NCI-H345 treated with DMSO at 0.1 percent for 48 hours (cell line): Measurements from ENCODE around the gene GLCE.

Source experiments
- DNase-seq: peaks from one replicate; lab custom pipeline; 2025; ENCODE audit not compliant: unreplicated experiment; lab: John Stamatoyannopoulos, UW

The GLCE gene

DNA sequence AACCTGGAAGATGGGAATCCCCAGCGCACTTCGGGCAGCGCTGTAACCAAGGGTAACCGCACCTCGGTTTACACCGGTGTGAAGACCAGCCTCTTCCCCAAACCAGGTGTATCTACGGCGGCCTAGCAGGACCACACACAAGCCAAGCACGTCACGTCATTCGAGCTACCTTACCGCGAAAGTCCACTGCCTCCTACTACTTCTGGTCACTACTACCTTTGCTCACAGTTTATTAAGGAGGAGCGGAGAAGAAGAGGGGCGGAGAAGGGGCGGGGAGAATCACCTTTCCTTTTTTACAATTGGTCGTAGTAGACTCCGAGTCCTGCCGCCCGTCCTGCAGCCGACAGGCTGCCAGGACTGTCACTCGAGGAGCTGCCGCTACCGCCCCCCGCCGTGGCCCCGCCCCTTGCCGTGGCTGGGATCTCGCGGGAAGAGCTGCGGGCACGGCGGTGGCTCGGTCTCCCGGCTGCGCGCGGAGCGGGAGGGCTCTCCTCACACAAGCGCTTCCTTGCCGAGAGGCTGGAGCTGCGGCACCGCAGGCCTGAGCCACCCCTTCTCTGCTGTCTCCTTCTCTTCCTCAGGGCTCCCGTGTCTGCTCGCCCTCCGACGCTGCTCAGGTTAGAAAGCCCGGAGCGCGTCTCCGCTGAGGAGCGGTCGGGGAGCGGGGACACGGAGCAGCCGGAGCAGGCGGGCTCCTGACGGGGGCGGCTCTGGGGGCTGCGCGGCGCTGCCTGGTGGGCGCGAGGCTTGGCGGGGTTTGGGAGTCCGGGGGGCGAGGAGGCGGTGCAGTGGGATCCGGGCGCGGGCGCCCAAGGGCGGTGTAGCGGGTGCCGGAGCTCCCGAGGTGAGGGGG lies at the start of gene GLCE:
Gene GLCE (plus strand): TSS at position 495 of the 853 bp plus-strand sequence. CDS start 95,172 bp downstream, outside the sequence.
- DNase-seq = peak; percentile 66

GRCh38 chr15:69114331-69114928 lies 46.0 kb upstream of the GLCE start:
- no peak for DNase-seq

GRCh38 chr15:69115031-69115430 lies 45.4 kb upstream of the GLCE start:
- DNase-seq = no peak

DNA sequence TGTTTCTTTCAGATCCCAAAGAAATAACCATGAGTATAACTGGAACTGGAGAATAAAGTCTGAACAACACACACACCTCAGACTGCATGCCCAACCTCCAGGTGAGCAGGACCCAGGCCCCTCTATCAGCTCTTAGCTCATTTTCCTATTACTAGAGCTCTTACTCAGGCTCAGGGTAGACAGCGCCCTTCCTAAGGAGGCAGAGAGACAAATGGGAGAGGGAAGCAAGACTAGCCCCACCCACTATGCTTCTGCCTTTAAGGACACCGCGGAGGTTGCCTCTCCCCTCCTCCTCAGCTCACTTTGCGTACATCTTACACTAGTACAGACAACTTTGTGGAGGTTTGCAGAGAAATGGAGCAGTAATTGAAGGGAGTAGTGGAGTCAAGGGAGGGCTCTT lies 44.0 kb upstream of the GLCE start:
- no peak for DNase-seq

DNA sequence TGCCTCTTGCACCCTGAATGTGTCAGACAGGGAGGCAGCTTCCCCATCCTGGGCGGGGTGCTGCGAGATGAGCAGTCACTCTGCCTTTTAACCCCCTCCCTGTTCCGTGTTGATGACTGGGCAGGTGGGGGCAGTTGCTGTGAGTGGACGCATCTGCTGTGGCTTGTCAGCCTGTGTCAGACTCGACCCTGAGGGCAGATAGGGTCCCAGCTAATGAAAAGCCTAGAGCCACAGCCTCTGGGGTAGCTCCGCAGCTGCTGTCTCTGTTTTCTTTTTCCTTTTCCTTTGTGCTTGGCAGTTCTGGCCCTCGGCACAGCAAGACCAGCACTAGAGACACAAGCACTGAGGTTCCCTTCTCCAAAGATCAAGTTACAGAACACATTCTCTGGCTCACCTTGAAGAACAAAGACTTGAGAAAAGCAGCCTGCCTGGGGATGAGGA lies 43.0 kb upstream of the GLCE start:
- DNase-seq = no peak

GRCh38 chr15:69118089-69118488 lies 42.3 kb upstream of the GLCE start:
- no peak for DNase-seq

GRCh38 chr15:69119001-69119400 lies 41.4 kb upstream of the GLCE start:
- DNase-seq = no peak

GRCh38 chr15:69119683-69120395 lies 40.6 kb upstream of the GLCE start:
- DNase-seq = no peak

- DNase-seq = no peak
These were observed 39.7 kb upstream of the GLCE start for GRCh38 chr15:69120732-69121131.

GRCh38 chr15:69121198-69121828 lies 39.1 kb upstream of the GLCE start:
- no peak for DNase-seq

DNA sequence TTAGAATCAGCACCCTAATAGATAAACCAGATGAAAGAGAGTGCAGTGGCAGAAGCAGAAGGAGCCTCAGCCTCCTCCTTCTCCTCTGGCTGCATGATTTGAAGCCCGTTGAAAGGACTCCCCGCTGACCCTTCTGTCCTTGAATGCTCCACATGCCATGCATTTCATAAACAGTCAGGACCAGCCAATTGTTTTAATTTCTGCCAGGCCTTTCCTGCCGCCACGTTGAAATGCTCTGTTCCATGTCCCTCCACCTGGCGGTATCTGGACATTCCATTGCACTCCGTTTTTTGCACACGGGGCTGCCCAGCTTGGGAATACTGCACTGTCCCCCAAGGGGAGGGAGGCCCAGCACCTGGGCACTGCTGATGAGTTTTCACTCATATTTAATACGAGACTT lies 35.2 kb upstream of the GLCE start:
- no peak for DNase-seq

DNA sequence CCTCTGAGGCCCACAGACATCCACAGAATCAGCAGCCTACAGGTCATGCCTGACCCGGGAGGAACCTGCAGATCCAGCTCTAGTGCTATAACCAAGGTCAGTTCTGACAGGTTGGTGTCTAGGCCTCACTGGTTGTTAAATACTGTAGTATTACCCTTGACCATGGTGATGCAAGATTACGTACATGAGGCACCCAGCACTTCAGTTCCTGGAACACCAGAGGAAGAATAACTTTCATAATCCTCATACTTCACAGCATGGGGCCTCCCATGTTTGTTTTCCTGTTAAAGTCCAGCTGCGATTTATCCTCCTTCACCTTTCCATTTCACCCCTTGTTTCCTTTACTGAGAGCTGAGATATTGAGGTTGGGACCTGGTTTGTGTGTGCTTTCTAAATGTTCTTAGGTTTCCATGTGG lies 34.4 kb upstream of the GLCE start:
- no peak for DNase-seq

DNA sequence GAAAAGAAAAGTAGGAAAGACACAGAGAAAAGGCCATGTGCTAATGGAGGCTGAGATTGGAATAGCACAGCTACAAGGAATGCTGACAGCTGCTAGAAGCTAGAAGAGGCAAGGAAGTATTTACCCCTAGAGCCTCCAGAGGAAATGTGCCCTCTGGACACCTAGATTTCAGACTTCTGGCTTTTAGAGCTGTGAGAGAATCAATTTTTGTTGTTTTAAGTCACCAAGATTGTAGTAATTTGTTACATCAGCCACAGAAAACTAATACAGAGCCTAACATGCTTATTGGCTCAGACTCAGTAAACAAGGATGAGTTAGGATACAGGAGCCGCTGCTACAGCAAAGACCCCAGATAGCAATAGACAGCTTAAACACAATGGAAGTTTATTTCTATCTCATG lies 33.1 kb upstream of the GLCE start:
- DNase-seq = no peak

- no peak for DNase-seq
These were observed 31.6 kb upstream of the GLCE start for GRCh38 chr15:69128667-69129311.

- no peak for DNase-seq
These were observed 28.8 kb upstream of the GLCE start for GRCh38 chr15:69131362-69132220.

DNA sequence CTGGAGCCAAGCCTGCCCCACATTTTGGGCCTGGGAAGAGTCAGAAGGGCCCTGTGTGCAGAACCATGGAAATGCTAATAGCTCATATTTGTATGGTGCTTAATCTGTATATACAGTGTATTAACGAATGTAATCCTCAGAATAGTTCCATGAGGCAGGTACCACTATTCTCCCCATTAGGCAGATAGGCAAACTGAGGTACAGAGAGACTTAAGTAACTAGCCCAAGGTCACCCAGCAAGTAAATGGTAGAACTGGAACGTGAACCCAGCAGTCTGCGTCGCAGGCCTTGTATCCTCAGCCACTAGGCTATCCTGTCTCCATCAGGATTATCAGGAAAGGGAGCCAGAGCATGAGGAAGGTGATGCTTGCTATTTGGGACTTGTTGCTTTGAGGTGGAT lies 28.0 kb upstream of the GLCE start:
- no peak for DNase-seq

DNA sequence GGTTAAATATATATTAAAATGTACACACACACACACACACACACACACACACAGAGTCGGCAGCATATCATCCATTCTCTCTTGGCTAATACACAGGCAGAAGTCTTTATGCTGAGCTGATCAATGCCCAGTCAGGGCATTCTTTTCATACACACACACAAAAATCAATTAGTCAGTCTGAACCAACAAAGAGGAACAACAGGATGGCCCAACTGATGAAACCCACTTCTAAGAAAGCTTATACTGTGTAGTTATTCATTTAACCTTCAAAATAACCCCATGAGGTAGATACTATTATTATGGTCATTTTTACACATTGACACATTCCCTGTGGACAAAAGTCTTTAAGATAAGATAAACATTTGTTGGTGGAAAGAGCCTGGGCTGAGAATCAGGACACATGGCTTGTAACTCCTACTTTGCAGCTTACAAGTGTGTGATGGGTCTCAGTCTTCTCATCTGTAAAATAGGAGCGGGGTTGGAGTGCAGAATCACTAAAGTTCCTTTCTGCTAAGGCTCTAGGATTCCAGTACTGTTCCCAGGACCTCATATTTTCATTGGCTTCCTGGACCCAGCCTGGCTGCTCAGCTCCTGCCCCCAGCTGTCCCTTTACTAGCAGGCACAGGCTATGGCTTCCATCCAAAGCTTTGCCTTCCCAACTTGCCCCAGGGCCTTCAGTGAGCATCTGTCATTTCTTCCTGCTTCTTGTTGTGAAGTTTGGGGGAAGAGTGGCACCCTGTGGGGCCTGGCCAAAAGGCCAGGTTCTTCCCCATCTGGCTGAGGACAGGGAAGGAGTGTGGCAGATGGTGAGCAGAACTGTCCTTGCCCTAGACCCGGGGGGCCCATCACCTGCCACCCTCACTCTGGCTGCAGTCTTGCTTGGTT lies 27.2 kb upstream of the GLCE start:
- DNase-seq = no peak

DNA sequence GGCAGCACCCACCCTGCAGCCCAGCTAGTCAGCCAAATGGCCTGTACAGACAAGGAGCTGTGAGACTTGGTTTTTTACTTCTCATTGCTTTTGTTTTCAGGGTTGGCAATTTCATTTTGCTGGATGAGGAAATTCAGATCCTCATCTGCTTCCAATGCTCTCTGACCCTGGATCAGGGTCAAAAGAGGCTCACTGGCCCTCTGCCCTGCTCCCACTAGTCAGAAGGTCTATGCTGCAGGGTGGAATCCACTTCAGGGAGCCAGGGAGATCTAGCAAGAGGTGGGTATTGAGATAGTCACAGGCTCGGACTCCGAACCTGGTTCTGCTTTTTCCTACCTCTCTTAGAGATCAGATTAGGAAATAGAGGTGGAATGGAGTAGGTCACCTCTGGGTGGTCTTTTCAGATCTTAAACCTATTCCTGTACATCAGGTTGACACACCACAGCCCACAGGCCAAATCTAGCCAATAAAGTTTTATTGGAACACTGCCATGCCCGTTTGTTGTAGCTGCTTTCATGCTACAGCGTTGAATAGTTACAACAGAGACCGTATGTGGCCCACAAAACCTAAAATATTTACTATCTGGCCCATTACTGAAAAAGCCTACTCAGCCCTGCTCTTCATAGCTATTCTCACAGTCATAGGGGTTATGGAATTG lies 26.4 kb upstream of the GLCE start:
- DNase-seq = no peak
